Activated T-helper 1 cell treated with anti-CD3 and anti-CD28 coated beads, Interleukin-2, amount 50 U/mL, for 16 hours (primary cell): Measurements from ENCODE around the gene DEGS2.

Experiments used
- DNase-seq, 2 donors: peaks; one replicate each; pipeline ENCODE4 v3.0.0-alpha.2; 2020; ENCODE audit warnings: low read depth in 1 of 2, low spot score in 1 of 2

The DEGS2 gene

GRCh38 chr14:100148837-100149731 is 10.4 kb downstream of the DEGS2 start:
- no peak for DNase-seq

GRCh38 chr14:100147691-100148464 is 11.6 kb downstream of the DEGS2 start:
- no peak for DNase-seq

- DNase-seq = peak; percentile 29 to 39
Measured at GRCh38 chr14:100147181-100147631, 12.2 kb downstream of the DEGS2 start.

- DNase-seq = no peak
Measured at GRCh38 chr14:100146531-100147091, 12.8 kb downstream of the DEGS2 start.

GRCh38 chr14:100145682-100146464 is 13.6 kb downstream of the DEGS2 start:
- DNase-seq = no peak

- no peak for DNase-seq
Measured at GRCh38 chr14:100144996-100145646, 14.3 kb downstream of the DEGS2 start.

- DNase-seq = no peak
Measured at GRCh38 chr14:100144645-100144995, 14.8 kb downstream of the DEGS2 start.

- DNase-seq = no peak
Measured at GRCh38 chr14:100143934-100144333, 15.5 kb downstream of the DEGS2 start.

- DNase-seq = no peak
Measured at GRCh38 chr14:100143523-100143922, 15.9 kb downstream of the DEGS2 start.

GRCh38 chr14:100142073-100143040 is 17.1 kb downstream of the DEGS2 start:
- no peak for DNase-seq

- no peak for DNase-seq
Measured at GRCh38 chr14:100141098-100141497, 18.3 kb downstream of the DEGS2 start.

- DNase-seq = no peak
Measured at GRCh38 chr14:100140452-100141078, 18.9 kb downstream of the DEGS2 start.

GRCh38 chr14:100138955-100139354 is 20.5 kb downstream of the DEGS2 start:
- no peak for DNase-seq

GRCh38 chr14:100138082-100138787 is 21.2 kb downstream of the DEGS2 start:
- no peak for DNase-seq

- DNase-seq = no peak
Measured at GRCh38 chr14:100137173-100137572, 22.3 kb downstream of the DEGS2 start.

- no peak for DNase-seq
Measured at GRCh38 chr14:100135784-100136183, 23.7 kb downstream of the DEGS2 start.

- DNase-seq = no peak
Measured at GRCh38 chr14:100135073-100135472, 24.4 kb downstream of the DEGS2 start.

GRCh38 chr14:100134586-100134985 is 24.9 kb downstream of the DEGS2 start:
- no peak for DNase-seq
